HG03571 (cell line): ENCODE measurements around the gene SPNS3.

Source experiments
- ATAC-seq: cut with Tn5 transposase; IDR thresholded peaks from one replicate; pipeline ENCODE4 v1.9.1; 2021; ENCODE audit not compliant: unreplicated experiment

Gene SPNS3

GRCh38 chr17:4487820-4488716 lies 54.3 kb downstream of the SPNS3 start:
- no peak for ATAC-seq

- ATAC-seq, result no peak
These were observed 55.4 kb downstream of the SPNS3 start for GRCh38 chr17:4488989-4489595.

- ATAC-seq, result no peak
These were observed 56.4 kb downstream of the SPNS3 start for GRCh38 chr17:4490109-4490591.

GRCh38 chr17:4490637-4491061 lies 56.9 kb downstream of the SPNS3 start:
- no peak for ATAC-seq

- ATAC-seq, result no peak
These were observed 59.2 kb downstream of the SPNS3 start for GRCh38 chr17:4492721-4493561.

- no peak for ATAC-seq
These were observed 63.5 kb downstream of the SPNS3 start for GRCh38 chr17:4497101-4497824.

GRCh38 chr17:4498461-4499397 lies 65.0 kb downstream of the SPNS3 start, which contains the start of gene SPNS2:
Gene SPNS2 (plus strand): TSS chr17:4498881. CDS start chr17:4499048, 167 bp downstream.
- no peak for ATAC-seq

- ATAC-seq, result no peak
These were observed 65.9 kb downstream of the SPNS3 start for GRCh38 chr17:4499431-4500190.

GRCh38 chr17:4500191-4500571 lies 66.4 kb downstream of the SPNS3 start:
- ATAC-seq, result no peak

- no peak for ATAC-seq
These were observed 67.7 kb downstream of the SPNS3 start for GRCh38 chr17:4501295-4501949.

GRCh38 chr17:4502466-4503154 lies 68.9 kb downstream of the SPNS3 start:
- ATAC-seq, result no peak

GRCh38 chr17:4503283-4504025 lies 69.7 kb downstream of the SPNS3 start:
- ATAC-seq, result no peak

- no peak for ATAC-seq
These were observed 70.4 kb downstream of the SPNS3 start for GRCh38 chr17:4504188-4504587.

- ATAC-seq, result no peak
These were observed 71.4 kb downstream of the SPNS3 start for GRCh38 chr17:4505187-4505586.

GRCh38 chr17:4506175-4506813 lies 72.6 kb downstream of the SPNS3 start:
- ATAC-seq, result no peak

- no peak for ATAC-seq
These were observed 73.2 kb downstream of the SPNS3 start for GRCh38 chr17:4506892-4507291.
